Measurements from ENCODE around the gene LARP1.

- TF ChIP-seq TFAP4 (CRISPR knock-in tag; IDR thresholded peaks at IDR 0.05; ENCODE audit: borderline replicate concordance): no peak
- TF ChIP-seq MEF2A (IDR thresholded peaks at IDR 0.05; ENCODE audit: control insufficient read depth, low read depth, low read length): no peak
- no peak for TF ChIP-seq ETS2 (tag; IDR thresholded peaks at IDR 0.05; ENCODE audit: borderline replicate concordance, poor library complexity, severe bottlenecking)
- no peak for TF ChIP-seq TAF1 (IDR thresholded peaks at IDR 0.05; ENCODE audit: control insufficient read depth, extremely low read depth, insufficient read depth, low read length, severe bottlenecking)
- TF ChIP-seq CSDE1 (IDR thresholded peaks at IDR 0.05): no peak
- no peak for TF ChIP-seq ZZZ3 (IDR thresholded peaks at IDR 0.05)
- TF ChIP-seq TGIF2 (CRISPR knock-in tag; IDR thresholded peaks at IDR 0.05): no peak
- no peak for TF ChIP-seq ZNF140 (CRISPR knock-in tag; IDR thresholded peaks at IDR 0.05)
- TF ChIP-seq CTCF (IDR thresholded peaks at IDR 0.05 in 2 of 3, conservative IDR thresholded peaks at IDR 0.05 in 1 of 3; ENCODE audit: insufficient read depth in 2 of 3, low read depth in 1 of 3, low read length in 3 of 3): no peak
- no peak for TF ChIP-seq HCFC1 (IDR thresholded peaks at IDR 0.05; ENCODE audit: low read depth, low read length)
- TF ChIP-seq ZNF311 (CRISPR knock-in tag; IDR thresholded peaks at IDR 0.05): no peak
Measured at GRCh38 chr5:154766558-154767281, 11.5 kb downstream of the LARP1 start.
